Renal pelvis (tissue), 4 donors: ENCODE data around the gene LCE4A. TPM values are rescaled to one million over a fixed set of nuclear protein-coding genes. Genes with fewer than 3 reads are reported as not detected.

Experiments
- DNase-seq: peaks from one replicate; pipeline ENCODE4 v3.0.0-alpha.2; 2013
- polyA plus RNA-seq, 3 donors: library from polyadenylated mRNA; unstranded; fragments of 120-200 nt; gene quantifications; one replicate each; pipeline ENCODE4 v1.2.1, GENCODE V29; 2013; ENCODE audit not compliant: insufficient read length in 3 of 3

Gene LCE4A
- polyA plus RNA-seq, 3 donors: not detected

DNA sequence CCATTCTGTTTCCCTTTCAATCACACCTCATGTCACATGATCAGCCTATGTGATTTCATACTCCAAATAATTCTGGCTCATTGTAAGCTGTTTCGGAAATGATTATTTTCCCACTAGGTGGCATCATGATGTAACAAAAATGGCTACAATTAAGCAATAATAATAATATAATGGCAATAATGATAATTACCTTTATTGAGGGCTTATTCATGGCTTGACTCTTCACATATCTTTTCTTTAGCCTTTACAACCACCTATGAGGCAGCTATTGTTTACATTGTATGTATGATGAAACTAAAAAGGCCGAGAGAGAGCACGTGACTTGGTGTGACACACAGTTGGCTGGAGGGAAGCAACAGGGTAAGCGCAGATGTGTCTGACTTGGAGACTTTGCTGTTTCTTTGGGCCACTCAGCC, 37.3 kb downstream of the LCE4A start:
- no peak for DNase-seq

GRCh38 chr1:152745765-152746444, 37.9 kb downstream of the LCE4A start:
- no peak for DNase-seq

DNA sequence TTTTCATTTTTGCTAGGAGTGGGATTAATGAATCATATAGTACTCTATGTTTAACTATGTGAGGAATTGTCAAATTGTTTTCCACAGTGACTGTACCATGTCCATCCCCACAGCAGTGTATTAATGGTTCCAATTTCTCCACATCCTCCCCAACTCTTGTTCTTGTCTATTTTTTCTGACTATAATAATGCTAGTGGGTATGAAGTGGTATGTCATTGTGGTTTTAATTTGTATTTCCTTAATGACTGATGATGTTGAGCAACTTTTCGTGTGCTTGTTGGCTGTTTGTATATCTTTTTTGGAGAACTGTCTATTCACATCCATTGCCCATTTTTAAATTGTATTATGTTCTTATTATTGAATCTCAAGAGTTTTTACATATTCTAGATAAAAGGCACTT, 39.9 kb downstream of the LCE4A start:
- DNase-seq: no peak

DNA sequence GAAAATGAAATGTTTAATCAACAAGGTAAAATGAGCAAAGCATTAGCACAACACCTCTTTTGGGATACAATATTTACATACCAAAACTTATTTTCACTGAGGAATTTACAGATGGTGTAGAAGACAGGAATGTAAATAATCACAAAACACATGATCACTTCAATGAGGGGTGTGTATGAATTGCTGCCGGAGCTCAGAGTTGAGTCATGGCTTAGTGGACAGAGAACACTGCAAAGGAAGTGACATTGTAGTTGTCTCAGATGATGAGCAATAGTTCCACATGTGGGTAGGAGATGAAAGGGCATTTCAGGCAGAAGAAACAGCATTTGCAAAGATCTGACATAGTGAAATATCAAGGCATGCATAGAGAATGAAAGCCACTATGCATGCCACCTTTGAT, 44.3 kb downstream of the LCE4A start:
- no peak for DNase-seq

- no peak for DNase-seq
These were observed 45.6 kb downstream of the LCE4A start for GRCh38 chr1:152753586-152753985.

DNA sequence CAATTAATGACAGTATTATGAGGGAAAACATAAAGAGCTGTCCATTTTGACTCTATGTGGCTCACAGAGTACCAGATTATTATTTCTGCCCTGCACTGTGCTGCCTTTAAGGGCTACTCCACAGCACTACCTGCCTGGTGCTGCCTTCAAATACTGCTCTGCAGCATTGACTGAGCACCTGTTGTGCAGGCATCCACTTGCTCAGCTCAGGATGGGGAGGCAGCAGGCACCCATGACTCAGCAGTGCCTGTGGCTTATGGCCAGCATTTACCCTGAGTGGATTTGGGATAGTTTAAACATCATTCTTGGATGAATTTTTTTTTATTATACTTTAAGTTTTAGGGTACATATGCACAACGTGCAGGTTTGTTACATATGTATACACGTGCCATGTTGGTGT, 48.9 kb downstream of the LCE4A start:
- DNase-seq: no peak

- no peak for DNase-seq
These were observed 49.8 kb downstream of the LCE4A start, which contains the start of gene KPRP for GRCh38 chr1:152757747-152758146. Gene KPRP (plus strand): TSS chr1:152758025. CDS start chr1:152759589, 1,564 bp downstream.

GRCh38 chr1:152758636-152759035, 50.7 kb downstream of the LCE4A start:
- no peak for DNase-seq

Other genes with a start within 250 kb of the LCE4A start
- gene LCE5A, start 197.4 kb upstream of the LCE4A start, polyA plus RNA-seq: not detected
- gene CRCT1, start 193.7 kb upstream of the LCE4A start, polyA plus RNA-seq: not detected
- gene LCE3E, start 141.4 kb upstream of the LCE4A start, polyA plus RNA-seq: not detected
- not detected for gene LCE3D, start 127.6 kb upstream of the LCE4A start, polyA plus RNA-seq
- gene LCE3C, start 107.9 kb upstream of the LCE4A start, polyA plus RNA-seq: not detected
- gene LCE3B, start 94.3 kb upstream of the LCE4A start, polyA plus RNA-seq: not detected
- not detected for gene LCE3A, start 85.1 kb upstream of the LCE4A start, polyA plus RNA-seq
- not detected for gene LCE2D, start 44.8 kb upstream of the LCE4A start, polyA plus RNA-seq
- not detected for gene LCE2C, start 32.9 kb upstream of the LCE4A start, polyA plus RNA-seq
- gene LCE2B, start 22.0 kb upstream of the LCE4A start, polyA plus RNA-seq: not detected
- not detected for gene LCE2A, start 9.8 kb upstream of the LCE4A start, polyA plus RNA-seq
- gene KPRP, start 49.9 kb downstream of the LCE4A start, polyA plus RNA-seq: not detected
- not detected for gene LCE1F, start 67.0 kb downstream of the LCE4A start, polyA plus RNA-seq
- not detected for gene LCE1E, start 78.1 kb downstream of the LCE4A start, polyA plus RNA-seq
- not detected for gene LCE1D, start 88.6 kb downstream of the LCE4A start, polyA plus RNA-seq
- not detected for gene LCE1C, start 98.5 kb downstream of the LCE4A start, polyA plus RNA-seq
- not detected for gene LCE1B, start 103.8 kb downstream of the LCE4A start, polyA plus RNA-seq
- not detected for gene LCE1A, start 119.3 kb downstream of the LCE4A start, polyA plus RNA-seq
- not detected for gene LCE6A, start 134.7 kb downstream of the LCE4A start, polyA plus RNA-seq
- not detected for gene LCE7A, start 151.8 kb downstream of the LCE4A start, polyA plus RNA-seq
- not detected for gene SMCP, start 170.2 kb downstream of the LCE4A start, polyA plus RNA-seq
- gene IVL, start 200.4 kb downstream of the LCE4A start, polyA plus RNA-seq: under 1 TPM; 0.16 to 0.36 (median 0.21) TPM
- not detected for gene SPRR5, start 239.0 kb downstream of the LCE4A start, polyA plus RNA-seq